ENCODE results near the gene NTPCR. TPM values are rescaled to one million over a fixed set of nuclear protein-coding genes. Genes with fewer than 3 reads are reported as not detected.

Gene NTPCR
- total RNA-seq, 1 experiment from 2014 or later, result 34.2 TPM

- H3K4me3 ChIP-seq (replicated peaks in 1 of 2; ENCODE audit: low read depth in 1 of 2, low read length in 2 of 2), result no peak overlapping the region
- RAD21 ChIA-PET (ENCODE audit: low non-redundant PET in 1 of 2, low total read pairs in 2 of 2, uncharacterized antibody in 2 of 2, unreplicated experiment in 2 of 2), result no interaction called here
Measured at GRCh38 chr1:232940262-232940661, 10.1 kb upstream of the NTPCR start.

More at GRCh38 chr1:232940262-232940661, 10.1 kb upstream of the NTPCR start:
- DNase-seq (ENCODE audit: low read depth, low spot score), result no peak
- Histone ChIP-seq H2AFZ (ENCODE audit: low read depth, low read length, poor library complexity, severe bottlenecking) (no peak overlapping the region), H3K9ac (ENCODE audit: low read length) (no peak overlapping the region), H3K79me2 (ENCODE audit: insufficient read depth, low read length) (no peaks in the 10 kb centered on the region), H3K9me3 (ENCODE audit: control insufficient read depth in 1 of 2, insufficient read depth in 1 of 2, low read depth in 1 of 2, low read length in 2 of 2) (no peaks in the 10 kb centered on the region), H3K36me3 (ENCODE audit: control insufficient read depth in 1 of 2, insufficient read depth in 2 of 2, low read length in 2 of 2) (no peaks in the 10 kb centered on the region), H3K27ac (ENCODE audit: low read depth, low read length) (no peak overlapping the region), H3K27me3 (ENCODE audit: insufficient read depth, low read length) (no peaks in the 10 kb centered on the region), H3K9me2 (ENCODE audit: insufficient read depth) (no peaks in the 10 kb centered on the region), H4K20me1 (ENCODE audit: insufficient read depth) (no peaks in the 10 kb centered on the region), H3K4me2 (ENCODE audit: low read length) (no peak overlapping the region), H3K4me1 (ENCODE audit: control insufficient read depth in 1 of 2, insufficient read depth in 2 of 2, low read length in 2 of 2) (no peaks in the 10 kb centered on the region)
- ChIA-PET POLR2A (no interaction called here), CTCF (no interaction called here)
- BruUV-seq (replicated peaks), result no TSS peak
- intact Hi-C loops (cut with micrococcal nuclease), result no loop called here
- no peak for ATAC-seq
- TF ChIP-seq CTCF (IDR thresholded peaks at IDR 0.05 in 2 of 3, conservative IDR thresholded peaks at IDR 0.05 in 1 of 3; ENCODE audit: borderline replicate concordance in 1 of 3, insufficient read depth in 1 of 3, low read depth in 2 of 3, low read length in 2 of 3) (0 out of 6 replicates have a peak, but pooled peaks of 1 of the 3 experiments have one; percentile 8), TCF7L2 (IDR thresholded peaks at IDR 0.05; ENCODE audit: borderline replicate concordance, extremely low read depth, insufficient read depth, insufficient read length) (no peak)

Measured in HCT116 (cell line).